Stimulated activated CD8-positive, alpha-beta memory T cell treated with anti-CD3 and anti-CD28 coated beads, Interleukin-15, amount 100 ng/mL, for 24 hours (primary cell): Measurements from ENCODE around the gene TRIAP1.

Experiments used
- DNase-seq: peaks from one replicate; pipeline ENCODE4 v3.0.0-alpha.2; 2020; ENCODE audit warnings: low read depth

TRIAP1 gene

DNA sequence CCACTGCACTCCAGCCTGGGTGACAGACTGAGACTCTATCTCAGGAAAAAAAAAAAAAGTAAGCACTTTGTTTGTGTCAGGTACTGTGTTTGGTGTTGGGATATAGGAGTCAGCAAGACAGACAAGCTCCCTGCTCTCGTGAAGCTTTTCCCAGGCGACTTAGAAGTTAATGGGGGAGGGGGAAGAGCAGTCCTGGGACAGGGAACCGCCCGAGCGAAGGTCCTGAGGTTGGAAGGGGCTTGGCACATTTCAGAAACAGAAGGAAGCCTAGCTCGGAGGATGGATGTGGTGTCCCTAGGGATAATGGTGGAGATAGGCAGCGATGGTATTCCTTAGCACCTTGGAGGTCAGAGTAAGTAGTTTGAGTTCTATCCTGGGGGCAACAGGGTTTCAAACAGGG, 16.8 kb downstream of the TRIAP1 start:
- DNase-seq: no peak

DNA sequence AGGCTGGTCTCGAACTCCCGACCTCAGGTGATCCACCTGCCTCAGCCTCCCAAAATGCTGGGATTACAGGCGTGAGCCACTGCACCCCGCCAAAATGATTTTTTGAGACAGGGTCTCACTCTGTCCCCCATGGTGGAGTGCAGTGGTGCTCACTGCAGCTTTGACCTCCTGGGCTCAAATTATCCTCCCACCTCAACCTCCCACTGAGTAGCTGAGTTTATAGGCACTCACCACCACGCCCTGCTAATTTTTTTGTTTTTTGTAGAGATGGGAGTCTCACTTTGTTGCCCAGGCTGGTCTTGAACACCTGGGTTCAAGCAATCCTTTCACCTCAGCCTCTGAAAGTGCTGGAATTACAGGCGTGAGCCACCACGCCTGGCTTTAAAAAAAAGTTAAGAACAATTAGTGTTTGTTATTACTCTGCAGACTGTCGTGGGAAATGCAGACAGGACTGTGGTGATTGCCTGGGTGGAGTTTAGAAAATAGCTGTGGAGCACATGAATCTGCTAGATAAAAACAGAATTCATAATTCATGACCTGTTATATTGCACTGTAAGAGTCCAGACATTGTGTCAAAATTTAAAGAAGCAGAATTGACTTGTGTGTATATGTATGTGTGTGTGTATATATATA, 17.5 kb downstream of the TRIAP1 start:
- no peak for DNase-seq

DNA sequence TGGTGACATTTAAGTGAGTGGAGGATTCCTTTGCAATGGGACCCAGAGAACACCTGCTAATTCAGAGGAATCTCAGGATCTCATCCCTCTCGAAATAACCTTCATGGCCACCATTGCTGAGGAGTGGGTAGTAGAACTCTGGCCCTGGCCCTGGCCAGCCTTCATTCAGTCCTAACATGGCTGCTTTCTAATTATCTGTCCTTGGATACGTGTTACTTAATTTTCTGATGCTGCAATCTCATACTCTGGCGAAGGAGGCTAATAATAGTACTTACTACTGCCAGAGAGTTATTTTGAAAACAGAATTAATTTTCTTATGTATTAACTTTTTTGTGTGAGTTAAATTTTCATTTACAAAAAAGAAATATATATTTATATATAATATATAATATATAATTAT, 20.4 kb downstream of the TRIAP1 start:
- DNase-seq: no peak

DNA sequence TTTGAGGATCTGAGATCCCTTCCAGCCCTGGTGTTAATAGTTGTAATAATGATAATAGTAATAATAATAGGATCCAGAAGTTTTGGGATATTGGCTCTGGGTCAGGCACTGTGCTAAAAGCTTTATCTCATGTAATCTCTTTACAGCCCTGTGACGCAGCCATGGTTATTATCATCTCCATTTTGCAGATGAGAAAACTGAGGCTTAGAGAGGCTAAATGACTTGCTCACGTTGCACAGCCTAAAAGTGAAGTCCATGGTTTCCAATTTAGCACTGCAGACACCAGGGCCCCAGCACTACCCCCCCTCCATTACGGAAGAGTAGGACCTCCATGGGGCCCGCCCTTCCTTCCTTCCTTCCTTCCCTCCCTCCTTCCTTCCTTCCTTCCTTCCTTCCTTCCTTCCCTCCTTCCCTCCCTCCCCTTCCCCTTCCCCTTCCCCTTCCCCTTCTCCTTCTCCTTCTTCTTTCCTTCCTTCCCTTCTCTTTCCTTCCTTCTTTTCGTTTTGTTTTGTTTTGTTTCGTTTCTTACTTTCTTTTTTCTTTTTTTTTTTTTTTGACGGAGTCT, 23.2 kb downstream of the TRIAP1 start:
- no peak for DNase-seq

DNA sequence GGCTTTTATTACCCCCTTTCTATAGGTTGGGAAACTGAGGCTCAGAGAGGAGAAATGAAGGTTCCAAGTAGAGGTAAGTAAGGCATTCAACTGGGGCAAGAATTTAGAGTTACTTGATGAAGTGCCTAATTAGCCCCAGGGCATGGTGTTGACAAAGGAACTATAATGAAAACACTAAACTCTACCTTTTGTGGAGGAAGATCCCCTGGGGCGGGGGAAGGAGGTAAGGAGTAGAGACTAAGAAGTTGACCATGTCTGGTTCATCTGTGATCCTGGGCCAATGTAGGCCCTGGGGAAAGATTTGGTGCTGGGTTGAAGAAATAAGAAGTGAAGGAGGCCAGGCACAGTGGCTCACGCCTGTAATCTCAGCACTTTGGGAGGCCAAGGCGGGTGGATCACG, 24.5 kb downstream of the TRIAP1 start:
- DNase-seq: no peak

DNA sequence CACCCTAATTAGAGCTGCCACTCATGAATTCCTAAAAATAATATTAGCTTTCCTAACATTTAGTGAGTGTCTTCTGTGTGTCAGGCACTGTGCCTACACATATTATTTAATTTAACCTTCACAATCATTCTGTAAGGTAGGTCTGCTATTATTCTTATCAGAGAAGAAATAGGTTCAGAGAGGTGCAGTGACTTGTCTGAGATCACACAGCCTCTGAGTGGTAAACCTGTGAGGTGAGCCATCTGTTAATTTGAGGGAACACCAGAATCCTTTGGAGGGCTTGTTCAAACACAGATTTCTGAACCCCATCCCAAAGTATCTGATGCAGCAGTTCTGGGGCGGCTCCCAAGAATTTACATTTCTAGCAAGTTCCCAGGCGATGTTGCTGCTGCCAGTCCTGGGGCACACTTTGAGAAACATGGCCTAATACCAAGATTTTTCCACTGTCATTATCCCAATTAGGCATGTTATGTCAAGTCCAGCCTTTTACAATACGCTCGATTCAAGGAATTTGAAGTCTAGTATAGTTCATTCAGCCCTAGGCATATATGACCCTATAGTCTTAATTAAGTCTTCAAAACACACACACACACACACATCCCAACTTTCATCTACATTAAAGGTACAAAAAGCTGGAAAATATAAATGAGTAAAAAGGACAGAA, 28.1 kb downstream of the TRIAP1 start:
- no peak for DNase-seq

DNA sequence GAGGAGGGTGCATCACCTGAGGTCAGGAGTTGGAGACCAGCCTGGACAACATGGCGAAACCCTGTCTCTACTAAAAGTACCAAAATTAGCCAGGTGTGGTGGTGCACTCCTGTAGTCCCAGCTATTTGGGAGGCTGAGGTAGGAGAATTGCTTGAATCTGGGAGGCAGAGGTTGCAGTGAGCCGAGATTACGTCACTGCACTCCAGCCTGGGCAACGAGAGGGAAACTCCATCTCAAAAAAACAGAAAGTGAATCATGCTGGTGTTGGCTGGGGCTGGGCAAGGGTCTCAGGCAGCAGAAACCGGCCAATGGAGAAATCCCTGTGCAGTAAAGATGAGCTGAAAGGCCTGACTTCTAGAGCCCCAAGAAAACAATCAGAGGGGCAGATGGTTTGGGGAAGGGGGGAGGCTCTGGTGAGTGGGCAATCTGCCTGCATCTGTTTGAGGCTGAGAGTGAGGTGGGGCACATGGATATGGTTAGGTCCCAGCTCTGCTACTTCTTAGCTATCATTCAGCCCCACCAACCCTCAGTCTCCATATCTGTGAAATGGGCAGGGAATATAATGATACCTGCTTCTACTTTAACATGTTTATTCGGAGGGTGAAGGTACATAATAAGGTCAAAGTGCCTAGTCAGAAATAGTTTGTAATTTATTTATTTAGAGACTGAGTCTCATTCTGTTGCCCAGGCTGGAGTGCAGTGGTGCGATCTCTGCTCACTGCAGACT, 29.5 kb downstream of the TRIAP1 start:
- DNase-seq: no peak

DNA sequence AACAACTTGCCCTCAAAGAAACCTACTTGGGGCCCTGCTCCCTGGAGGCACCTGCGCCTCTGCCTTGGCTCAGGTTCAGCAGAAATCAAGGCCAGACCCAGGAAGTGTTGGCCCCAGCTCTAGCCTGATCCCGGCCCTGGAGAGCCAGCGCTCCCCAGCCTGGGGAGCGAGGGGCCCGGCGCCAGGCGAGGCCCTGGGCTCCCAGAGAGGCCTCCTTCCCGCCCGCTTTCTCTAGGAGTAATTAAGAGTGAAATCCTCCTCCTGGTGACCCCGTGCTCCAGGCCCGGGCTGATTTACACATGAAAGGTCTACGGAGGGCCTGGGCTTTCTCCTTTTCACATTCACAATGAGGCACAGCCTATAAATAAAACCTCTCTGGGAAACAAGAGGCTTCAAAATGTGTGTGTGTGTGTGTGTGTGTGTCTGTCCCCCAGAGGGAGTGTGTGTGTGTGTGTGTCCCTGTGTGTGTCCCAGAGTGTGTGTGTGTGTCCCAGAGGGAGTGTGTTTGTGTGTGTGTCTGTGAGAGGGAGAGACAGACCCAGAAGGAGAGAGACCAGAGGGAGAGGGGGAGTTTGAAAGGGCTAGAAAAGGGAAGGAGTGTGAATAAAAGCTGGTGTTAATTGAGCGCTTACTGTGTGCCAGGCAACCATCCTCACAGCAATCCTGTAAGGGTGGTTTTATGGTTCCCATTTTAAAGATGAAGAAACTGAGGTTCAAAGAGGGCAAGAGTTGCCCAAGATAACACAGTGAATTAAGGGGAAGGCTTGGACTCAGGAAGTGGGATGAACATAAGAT, 32.1 kb downstream of the TRIAP1 start:
- DNase-seq: no peak

DNA sequence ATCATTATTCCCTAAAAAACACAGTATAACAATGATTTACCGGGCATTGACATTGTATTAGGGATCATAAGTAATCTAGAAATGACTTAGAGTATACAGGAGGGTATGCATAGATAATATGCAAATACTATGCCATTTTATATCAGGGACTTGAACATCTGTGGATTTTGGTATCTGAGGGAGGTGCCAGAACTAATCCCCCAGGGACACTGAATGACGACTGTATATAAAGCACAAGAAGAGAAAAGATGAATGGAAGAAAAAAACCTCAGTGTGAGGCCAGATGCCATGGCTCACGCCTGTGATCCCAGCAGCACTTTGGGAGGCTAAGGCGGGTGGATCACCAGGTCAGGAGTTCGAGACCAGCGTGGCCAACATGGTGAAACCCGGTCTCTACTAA, 33.8 kb downstream of the TRIAP1 start:
- no peak for DNase-seq

DNA sequence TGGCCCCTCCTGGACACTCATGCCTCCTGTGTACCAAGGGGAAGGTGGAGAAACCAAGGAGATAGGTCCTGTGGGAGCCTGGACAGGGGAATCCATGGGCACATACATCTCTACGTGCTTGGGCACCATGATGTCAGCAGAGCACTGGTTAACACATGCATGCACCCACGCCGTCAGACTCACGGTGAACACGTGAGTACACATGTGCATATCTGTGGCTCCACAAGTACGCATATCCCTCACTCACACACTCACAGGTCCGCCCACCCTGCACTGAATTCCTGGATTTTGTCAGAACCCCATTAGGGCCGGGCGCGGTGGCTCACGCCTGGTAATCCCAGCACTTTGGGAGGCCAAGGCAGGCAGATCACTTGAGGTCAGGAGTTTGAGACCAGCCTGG, 37.4 kb downstream of the TRIAP1 start:
- no peak for DNase-seq

DNA sequence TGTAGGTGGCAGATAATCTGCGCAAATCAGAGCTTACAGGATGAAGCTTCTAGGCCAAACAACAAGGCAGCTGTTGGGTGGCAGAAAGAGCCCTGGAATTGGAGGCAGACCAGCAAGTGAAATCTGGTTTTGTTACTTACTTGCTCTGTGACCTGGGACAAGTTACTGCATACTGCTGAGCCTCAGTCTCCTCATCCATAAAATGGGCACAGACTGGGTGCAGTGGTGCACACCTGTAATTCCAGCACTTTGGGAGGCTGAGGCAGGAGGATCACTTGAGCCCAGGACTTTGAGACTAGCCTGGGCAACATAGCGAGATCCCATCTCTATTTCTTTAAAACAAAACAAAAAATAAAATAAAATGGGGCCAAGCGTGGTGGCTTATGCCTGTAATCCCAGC, 39.6 kb downstream of the TRIAP1 start:
- no peak for DNase-seq

DNA sequence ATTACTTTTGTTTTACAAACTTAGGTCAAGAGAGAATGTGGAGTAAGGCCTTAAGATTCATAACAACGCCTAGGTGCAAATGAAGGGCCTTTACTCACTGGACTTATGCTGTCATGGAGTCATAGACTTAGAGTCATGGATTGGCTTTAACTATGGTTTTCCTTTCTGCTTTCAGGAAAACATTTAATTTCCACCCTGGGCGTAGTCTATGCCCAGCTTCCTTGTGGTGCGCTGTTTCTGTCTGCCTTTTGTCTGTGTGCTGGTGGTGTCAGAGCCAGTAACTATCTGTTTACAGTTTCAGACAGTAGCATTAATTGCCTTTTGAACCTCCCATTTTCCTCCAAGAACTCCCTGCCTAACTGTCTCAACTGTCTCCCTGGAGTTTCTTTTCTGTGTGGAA, 40.1 kb downstream of the TRIAP1 start:
- DNase-seq: no peak

DNA sequence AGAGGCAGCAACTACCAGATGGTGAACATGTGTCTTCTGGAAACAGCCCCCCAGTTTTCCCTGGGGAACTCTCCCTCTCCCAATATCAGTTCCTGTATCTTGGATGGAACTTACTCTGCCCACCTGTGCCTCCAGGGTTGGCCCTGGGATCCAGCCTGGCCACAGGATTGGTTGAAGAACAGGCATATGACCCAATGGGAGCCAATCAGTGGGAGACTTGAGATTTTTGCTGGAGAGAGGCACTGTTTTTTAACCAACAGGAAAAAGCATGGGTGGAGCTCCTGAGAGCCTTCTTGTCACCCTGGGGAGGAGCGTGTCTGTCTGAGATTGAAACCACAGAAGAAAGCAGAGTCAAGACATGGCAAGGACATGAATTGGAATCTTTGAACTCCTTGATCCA, 41.9 kb downstream of the TRIAP1 start:
- DNase-seq: no peak

DNA sequence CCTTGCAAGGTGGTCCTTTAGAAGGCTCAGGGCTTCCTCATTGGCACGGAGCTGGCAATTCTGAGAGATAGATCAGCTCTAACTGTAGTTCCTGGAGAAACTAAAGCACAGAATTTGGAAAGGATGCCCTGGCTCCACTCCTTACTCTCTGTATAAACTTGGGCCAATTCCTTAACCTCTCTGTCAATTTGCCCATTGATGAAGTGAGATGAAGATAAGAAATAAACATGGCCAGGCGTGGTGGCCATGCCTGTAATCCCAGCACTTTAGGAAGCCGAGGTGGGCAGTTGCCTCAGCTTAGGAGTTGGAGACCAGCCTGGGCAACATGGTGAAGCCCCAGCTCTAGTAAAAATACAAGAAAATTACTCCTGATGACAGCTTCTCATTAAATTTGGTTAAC, 42.3 kb downstream of the TRIAP1 start:
- DNase-seq: no peak

DNA sequence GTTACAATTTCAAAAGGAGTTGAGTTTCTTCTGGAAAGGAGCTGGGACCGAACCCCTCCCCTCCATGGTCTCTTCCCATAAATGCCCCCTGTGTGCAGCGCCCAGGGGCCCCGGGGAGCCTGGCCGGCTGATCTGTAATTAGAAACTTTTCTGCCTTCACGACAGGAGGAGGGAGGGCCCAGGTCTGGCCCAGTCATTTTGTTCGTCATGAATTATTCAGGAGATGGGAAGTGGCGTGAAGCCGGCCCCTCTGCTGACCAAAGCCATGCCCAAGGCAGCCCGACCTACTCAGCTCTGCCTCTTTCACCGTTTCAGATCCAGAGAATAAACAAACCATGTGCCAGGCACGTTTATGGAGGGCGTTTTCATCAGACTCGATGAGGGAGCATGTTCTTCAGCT, 44.0 kb downstream of the TRIAP1 start:
- DNase-seq: no peak

DNA sequence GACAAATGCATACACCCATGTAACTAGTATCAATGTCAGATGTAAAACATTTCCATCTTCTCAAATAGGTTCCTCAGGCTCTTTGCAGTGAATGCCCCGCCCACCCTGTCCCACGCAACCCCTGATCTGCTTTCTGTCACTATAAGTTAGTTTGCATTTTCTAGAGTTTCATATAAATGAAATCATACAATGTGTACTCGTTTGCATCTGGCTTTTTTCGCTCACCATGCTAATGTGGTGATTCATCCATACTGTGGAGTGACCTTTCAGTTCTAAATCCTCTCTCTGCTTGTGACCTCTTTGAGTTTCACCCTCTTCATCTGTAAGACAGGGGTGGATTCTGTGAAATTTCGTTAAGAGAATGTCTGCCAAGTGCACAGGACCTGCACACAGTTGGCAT, 46.7 kb downstream of the TRIAP1 start:
- DNase-seq: no peak

DNA sequence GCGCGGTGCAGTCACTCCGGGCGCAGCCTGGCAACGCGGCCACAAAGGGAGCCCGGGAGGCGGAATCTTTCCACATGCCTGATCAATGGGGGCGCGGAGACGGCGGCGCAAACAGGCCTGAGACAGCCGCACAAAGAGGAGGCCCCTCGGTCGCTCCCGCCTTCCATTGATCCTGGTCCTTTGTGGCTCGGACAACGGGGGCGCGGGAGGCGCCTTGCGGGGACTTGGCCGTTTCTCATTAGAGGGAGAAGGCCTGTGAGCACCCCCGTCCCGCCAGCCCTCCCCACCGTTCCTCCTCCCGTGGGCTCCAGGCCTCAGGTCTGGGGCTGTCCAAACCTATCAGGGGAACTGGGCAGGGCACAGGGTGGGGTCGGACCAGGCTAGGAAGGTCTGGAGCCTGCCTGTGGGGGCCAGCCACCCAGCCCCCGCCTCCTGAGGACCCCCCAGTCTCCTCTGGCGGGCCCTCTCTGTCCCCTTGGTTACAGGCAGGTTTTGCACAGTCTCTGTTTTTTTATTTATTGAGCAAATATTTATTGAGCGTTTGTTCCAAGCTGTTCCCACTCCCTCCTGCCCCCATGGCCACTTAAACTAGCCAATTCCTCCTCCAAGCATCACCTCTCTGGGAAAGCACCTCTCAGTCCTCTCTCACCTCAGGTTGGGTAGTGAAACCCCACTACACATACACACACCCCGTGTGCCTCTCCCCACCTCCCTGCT, 48.2 kb downstream of the TRIAP1 start:
- DNase-seq: no peak

DNA sequence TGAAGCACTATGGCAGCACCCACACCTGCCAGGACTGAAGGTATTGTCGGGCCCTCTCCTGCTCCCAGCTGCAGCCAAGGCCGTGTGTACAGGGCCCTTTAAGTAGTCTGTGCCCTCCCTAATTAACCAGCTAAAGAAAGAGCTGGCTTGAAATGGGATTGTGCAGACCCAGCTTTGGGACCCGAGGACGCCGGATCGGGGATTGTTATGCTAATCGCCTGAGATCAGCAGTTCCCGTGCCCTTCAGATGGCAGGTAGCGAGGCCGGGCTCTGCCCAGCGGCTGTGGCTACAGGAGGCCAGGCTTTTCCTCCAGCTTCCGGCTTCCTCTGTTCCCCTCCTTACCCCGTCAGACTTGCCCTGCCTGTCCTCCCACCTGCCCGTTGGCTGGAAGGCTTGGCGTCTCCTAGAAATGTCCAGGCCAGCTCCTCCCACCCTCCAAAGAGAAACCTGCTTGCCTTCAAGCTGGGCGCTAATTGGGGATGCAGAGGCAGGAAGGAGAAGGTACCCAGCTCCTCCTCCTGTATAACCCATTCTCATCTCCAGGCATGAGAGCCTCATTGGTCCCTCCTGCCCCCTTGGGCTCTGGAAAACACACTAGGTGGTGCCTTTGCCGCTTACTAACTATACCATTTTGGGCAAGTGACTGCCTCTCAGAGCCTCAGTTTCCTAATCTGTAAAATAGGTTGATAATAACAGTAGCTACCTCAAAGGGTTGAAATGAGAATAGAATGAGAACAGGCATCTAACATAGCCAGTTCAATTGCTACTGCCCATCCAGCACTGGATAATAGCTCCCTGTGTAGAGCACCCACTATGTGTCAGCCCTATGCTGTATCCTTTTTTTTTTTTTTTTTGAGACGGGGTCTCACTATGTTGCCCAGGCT, 51.5 kb downstream of the TRIAP1 start:
- DNase-seq: no peak
